HG03095 (cell line): Measurements from ENCODE around the gene CEP85.

ENCODE experiments used
- ATAC-seq: cut with Tn5 transposase; IDR thresholded peaks from one replicate; pipeline ENCODE4 v1.9.1; 2021; ENCODE audit warnings: moderate library complexity; ENCODE audit not compliant: unreplicated experiment

CEP85 gene

GRCh38 chr1:26233903-26234643, at the start of gene CEP85:
CEP85 (plus strand) TSS chr1:26234200; CDS start chr1:26239784, 5,584 bp downstream.
- peak; percentile 81 for ATAC-seq

GRCh38 chr1:26184883-26185282, 49.1 kb upstream of the CEP85 start:
- ATAC-seq = no peak

- ATAC-seq = no peak
Observed at GRCh38 chr1:26187882-26188281, 46.1 kb upstream of the CEP85 start.

GRCh38 chr1:26188477-26188876, 45.5 kb upstream of the CEP85 start:
- ATAC-seq = no peak

GRCh38 chr1:26189331-26189730, 44.7 kb upstream of the CEP85 start:
- ATAC-seq = no peak

GRCh38 chr1:26189751-26190275, 44.2 kb upstream of the CEP85 start:
- ATAC-seq = no peak

GRCh38 chr1:26190373-26190987, 43.5 kb upstream of the CEP85 start, which contains the start of gene CATSPER4:
CATSPER4 (plus strand) TSS chr1:26190602; CDS start chr1:26190628, 26 bp downstream.
- no peak for ATAC-seq

GRCh38 chr1:26191739-26192138, 42.3 kb upstream of the CEP85 start:
- no peak for ATAC-seq

- no peak for ATAC-seq
Observed at GRCh38 chr1:26195805-26196204, 38.2 kb upstream of the CEP85 start.

GRCh38 chr1:26197301-26197700, 36.7 kb upstream of the CEP85 start:
- no peak for ATAC-seq

GRCh38 chr1:26197813-26198212, 36.2 kb upstream of the CEP85 start:
- ATAC-seq = no peak

- no peak for ATAC-seq
Observed at GRCh38 chr1:26200413-26200812, 33.6 kb upstream of the CEP85 start.

- no peak for ATAC-seq
Observed at GRCh38 chr1:26203642-26204318, 30.2 kb upstream of the CEP85 start.

- no peak for ATAC-seq
Observed at GRCh38 chr1:26210147-26210870, 23.7 kb upstream of the CEP85 start.

- ATAC-seq = no peak
Observed at GRCh38 chr1:26212726-26213125, 21.3 kb upstream of the CEP85 start.

GRCh38 chr1:26213335-26213905, 20.6 kb upstream of the CEP85 start:
- ATAC-seq = no peak

- no peak for ATAC-seq
Observed at GRCh38 chr1:26215246-26215645, 18.8 kb upstream of the CEP85 start.

GRCh38 chr1:26218906-26219494, 15.0 kb upstream of the CEP85 start:
- no peak for ATAC-seq

GRCh38 chr1:26220199-26220912, 13.6 kb upstream of the CEP85 start:
- no peak for ATAC-seq

GRCh38 chr1:26221094-26221493, 12.9 kb upstream of the CEP85 start:
- ATAC-seq = no peak
